Measurements from ENCODE around the gene DNAAF9. TPM values are rescaled to one million over a fixed set of nuclear protein-coding genes. Genes with fewer than 3 reads are reported as not detected.
"Not testable (repeated sequence)": the region's sequence is repeated elsewhere in the genome, so short reads cannot be mapped to it uniquely, and the experiment has no call there.

DNAAF9 gene
- total and polyA plus RNA-seq, 2 donors = 18.5 to 28.1 TPM

- H3K4me3 ChIP-seq (ENCODE audit: low read depth, low read length); H3K36me3 ChIP-seq (ENCODE audit: insufficient read depth); DNase-seq (ENCODE audit: extremely low spot score); H3K4me1 ChIP-seq (ENCODE audit: insufficient read depth); H3K27ac ChIP-seq (ENCODE audit: low read depth): not testable (repeated sequence)
- WGBS = 75% methylated on average over 4 of the region's 4 CpGs
Measured at GRCh38 chr20:3426766-3427165, 19.3 kb upstream of the DNAAF9 start.

GRCh38 chr20:3423126-3423525, 15.7 kb upstream of the DNAAF9 start:
- no peak for DNase-seq (ENCODE audit: extremely low spot score)
- WGBS = 58% methylated on average over 5 of the region's 5 CpGs
- Histone ChIP-seq H3K36me3 (ENCODE audit: insufficient read depth) (no peaks in the 10 kb centered on the region), H3K4me1 (ENCODE audit: insufficient read depth) (no peaks in the 10 kb centered on the region), H3K4me3 (ENCODE audit: low read depth, low read length) (no peak overlapping the region), H3K27ac (ENCODE audit: low read depth) (no peak overlapping the region)

GRCh38 chr20:3421985-3422384, 14.5 kb upstream of the DNAAF9 start:
- Histone ChIP-seq H3K4me1 (ENCODE audit: insufficient read depth) (no peaks in the 10 kb centered on the region), H3K36me3 (ENCODE audit: insufficient read depth) (no peaks in the 10 kb centered on the region), H3K27ac (ENCODE audit: low read depth) (no peak overlapping the region), H3K4me3 (ENCODE audit: low read depth, low read length) (no peak overlapping the region)
- WGBS = 73% methylated on average over 6 of the region's 6 CpGs
- DNase-seq (ENCODE audit: extremely low spot score) = no peak

- Histone ChIP-seq H3K4me3 (ENCODE audit: low read depth, low read length) (no peak overlapping the region), H3K27ac (ENCODE audit: low read depth) (no peak overlapping the region), H3K4me1 (ENCODE audit: insufficient read depth) (no peaks in the 10 kb centered on the region), H3K36me3 (ENCODE audit: insufficient read depth) (no peaks in the 10 kb centered on the region)
- DNase-seq (ENCODE audit: extremely low spot score) = no peak
- 40% methylated on average over 3 of the region's 3 CpGs for WGBS
Measured at GRCh38 chr20:3420211-3420707, 12.8 kb upstream of the DNAAF9 start.

GRCh38 chr20:3418161-3418560, 10.7 kb upstream of the DNAAF9 start:
- H3K4me1 ChIP-seq (ENCODE audit: insufficient read depth); H3K36me3 ChIP-seq (ENCODE audit: insufficient read depth); DNase-seq (ENCODE audit: extremely low spot score); H3K4me3 ChIP-seq (ENCODE audit: low read depth, low read length); H3K27ac ChIP-seq (ENCODE audit: low read depth): not testable (repeated sequence)
- 75% methylated on average over 1 of the region's 1 CpG for WGBS

- Histone ChIP-seq H3K36me3 (ENCODE audit: insufficient read depth) (no peaks in the 10 kb centered on the region), H3K4me1 (ENCODE audit: insufficient read depth) (no peaks in the 10 kb centered on the region), H3K27ac (ENCODE audit: low read depth) (no peak overlapping the region), H3K4me3 (ENCODE audit: low read depth, low read length) (no peak overlapping the region)
- DNase-seq (ENCODE audit: extremely low spot score) = no peak
- 83% methylated on average over 2 of the region's 2 CpGs for WGBS
Measured at GRCh38 chr20:3414122-3414521, 6.7 kb upstream of the DNAAF9 start.

- WGBS = 85% methylated on average over 4 of the region's 4 CpGs
Measured at GRCh38 chr20:3413393-3413889, 6.0 kb upstream of the DNAAF9 start.

GRCh38 chr20:3412600-3413392, 5.3 kb upstream of the DNAAF9 start:
- Histone ChIP-seq H3K4me1 (ENCODE audit: insufficient read depth) (no peaks in the 10 kb centered on the region), H3K27ac (ENCODE audit: low read depth) (no peak overlapping the region), H3K4me3 (ENCODE audit: low read depth, low read length) (no peak overlapping the region), H3K36me3 (ENCODE audit: insufficient read depth) (no peaks in the 10 kb centered on the region)
- no peak for DNase-seq (ENCODE audit: extremely low spot score)
- WGBS = 84% methylated on average over 11 of the region's 11 CpGs

More at GRCh38 chr20:3413393-3413889, 6.0 kb upstream of the DNAAF9 start:
- no peaks in the 10 kb centered on the region for H3K36me3 ChIP-seq (ENCODE audit: insufficient read depth)
- no peak overlapping the region for H3K4me3 ChIP-seq (ENCODE audit: low read depth, low read length)
- no peak for DNase-seq (ENCODE audit: extremely low spot score)
- H3K27ac ChIP-seq (ENCODE audit: low read depth) = no peak overlapping the region
- no peaks in the 10 kb centered on the region for H3K4me1 ChIP-seq (ENCODE audit: insufficient read depth)

GRCh38 chr20:3410464-3410863, 3.0 kb upstream of the DNAAF9 start:
- no peak for DNase-seq (ENCODE audit: extremely low spot score)
- H3K27ac ChIP-seq (ENCODE audit: low read depth) = no peak overlapping the region
- whole genome bisulfite sequencing = 85% methylated on average over 2 of the region's 2 CpGs
- H3K4me1 ChIP-seq (ENCODE audit: insufficient read depth) = no peaks in the 10 kb centered on the region
- H3K4me3 ChIP-seq (ENCODE audit: low read depth, low read length) = no peak overlapping the region
- no peaks in the 10 kb centered on the region for H3K36me3 ChIP-seq (ENCODE audit: insufficient read depth)

GRCh38 chr20:3409417-3409816, 1.9 kb upstream of the DNAAF9 start:
- 97% methylated on average over 10 of the region's 10 CpGs for WGBS

GRCh38 chr20:3407771-3408637, 535 bp upstream of the DNAAF9 start:
- Histone ChIP-seq H3K4me1 (ENCODE audit: insufficient read depth) (no peaks in the 10 kb centered on the region), H3K4me3 (ENCODE audit: low read depth, low read length) (peak overlapping the region; percentile 96), H3K27ac (ENCODE audit: low read depth) (peak overlapping the region; percentile 81), H3K36me3 (ENCODE audit: insufficient read depth) (no peaks in the 10 kb centered on the region)
- WGBS = under 1% methylated on average over 59 of the region's 59 CpGs
- peak; percentile 39 for DNase-seq (ENCODE audit: extremely low spot score)

More at GRCh38 chr20:3409417-3409816, 1.9 kb upstream of the DNAAF9 start:
- Histone ChIP-seq H3K27ac (ENCODE audit: low read depth) (no peak overlapping the region), H3K4me3 (ENCODE audit: low read depth, low read length) (no peak overlapping the region), H3K4me1 (ENCODE audit: insufficient read depth) (no peaks in the 10 kb centered on the region), H3K36me3 (ENCODE audit: insufficient read depth) (no peaks in the 10 kb centered on the region)
- no peak for DNase-seq (ENCODE audit: extremely low spot score)

- Histone ChIP-seq H3K27ac (ENCODE audit: low read depth) (peak overlapping the region; percentile 91), H3K4me3 (ENCODE audit: low read depth, low read length) (peak overlapping the region; percentile 96), H3K36me3 (ENCODE audit: insufficient read depth) (no peaks in the 10 kb centered on the region), H3K4me1 (ENCODE audit: insufficient read depth) (no peaks in the 10 kb centered on the region)
- WGBS = 2% methylated on average over 27 of the region's 27 CpGs
- peak; percentile 14 for DNase-seq (ENCODE audit: extremely low spot score)
Measured at GRCh38 chr20:3406481-3407039, 909 bp downstream of the DNAAF9 start.

- 30% methylated on average over 3 of the region's 3 CpGs for WGBS
- Histone ChIP-seq H3K4me1 (ENCODE audit: insufficient read depth) (no peaks in the 10 kb centered on the region), H3K36me3 (ENCODE audit: insufficient read depth) (no peaks in the 10 kb centered on the region), H3K4me3 (ENCODE audit: low read depth, low read length) (peak overlapping the region; percentile 96), H3K27ac (ENCODE audit: low read depth) (no peak overlapping the region)
- DNase-seq (ENCODE audit: extremely low spot score) = no peak
Measured at GRCh38 chr20:3405696-3406358, 1.6 kb downstream of the DNAAF9 start.
